Measurements from ENCODE around the gene TOR1A.
"Not testable (repeated sequence)": the region's sequence is repeated elsewhere in the genome, so short reads cannot be mapped to it uniquely, and the experiment has no call there.

Gene TOR1A

DNA sequence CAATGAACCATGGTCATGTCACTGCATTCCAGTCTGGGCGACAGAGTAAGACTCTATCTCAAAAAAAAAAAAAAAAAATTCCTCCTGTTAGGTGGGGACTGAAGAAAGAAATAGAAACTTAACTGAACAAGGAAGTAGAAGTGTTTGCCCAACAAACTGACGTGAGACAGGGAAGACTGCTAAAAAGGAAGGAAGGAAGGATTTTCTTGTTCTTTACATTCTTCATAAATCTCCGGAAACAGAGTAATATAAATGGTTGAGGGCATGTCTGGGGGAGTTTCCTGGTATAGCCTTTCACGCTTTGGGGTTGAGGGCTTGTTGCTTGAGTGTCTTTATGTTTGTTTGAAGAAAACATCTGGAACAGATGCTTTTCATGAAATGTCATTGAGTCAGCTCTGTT, 17.9 kb downstream of the TOR1A start:
- TF ChIP-seq CTCF (IDR thresholded peaks at IDR 0.05; ENCODE audit: low read depth, low read length) = no peak
- DNase-seq (ENCODE audit: extremely low read depth, low read depth) = no peak

- DNase-seq (ENCODE audit: extremely low read depth, low read depth) = no peak
- no peak for TF ChIP-seq CTCF (IDR thresholded peaks at IDR 0.05; ENCODE audit: low read depth, low read length)
These were observed 20.3 kb downstream of the TOR1A start for GRCh38 chr9:129803676-129804060.

DNA sequence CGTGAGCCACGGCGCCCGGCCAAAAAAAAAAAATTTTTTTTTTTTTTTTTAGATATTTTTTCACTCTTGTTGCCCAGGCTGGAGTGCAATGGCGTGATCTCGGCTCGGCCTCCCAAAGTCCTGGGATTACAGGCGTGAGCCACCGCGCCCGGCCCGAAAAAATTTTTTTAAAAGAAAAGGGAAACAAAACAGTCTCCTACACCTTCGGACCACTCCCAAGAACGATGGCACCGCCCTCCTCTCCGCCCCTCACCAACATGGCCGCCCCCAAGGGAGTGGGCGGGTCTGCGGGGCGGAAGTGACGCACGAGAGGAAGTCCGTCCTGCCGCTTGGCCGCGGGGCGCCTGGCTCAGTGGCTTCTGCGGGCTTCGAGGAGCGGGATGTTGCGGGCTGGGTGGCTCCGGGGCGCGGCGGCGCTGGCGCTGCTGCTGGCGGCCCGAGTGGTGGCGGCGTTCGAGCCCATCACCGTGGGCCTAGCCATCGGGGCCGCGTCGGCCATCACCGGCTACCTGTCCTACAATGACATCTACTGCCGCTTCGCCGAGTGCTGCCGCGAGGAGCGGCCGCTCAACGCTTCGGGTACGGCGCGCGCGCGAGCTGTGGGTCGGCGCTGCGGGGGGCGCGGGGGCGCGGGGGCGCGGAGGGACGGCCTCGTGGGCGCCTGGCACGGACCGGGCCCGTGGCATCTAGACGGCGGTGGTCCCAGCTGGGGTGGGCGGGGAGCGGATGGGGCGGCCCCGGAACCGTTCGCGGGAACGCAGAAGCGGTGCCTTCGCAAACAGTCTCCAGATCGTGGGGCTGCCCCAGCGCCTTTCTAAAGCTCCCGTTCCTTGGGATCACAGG, 20.9 kb downstream of the TOR1A start, which contains the start of gene TOR1B:
Gene TOR1B (plus strand): TSS at position 352 of the 843 bp plus-strand sequence. CDS start 29 bp downstream, at position 381.
- DNase-seq (ENCODE audit: extremely low read depth, low read depth) = peak; percentile 77
- TF ChIP-seq CTCF (IDR thresholded peaks at IDR 0.05; ENCODE audit: low read depth, low read length) = no peak

DNA sequence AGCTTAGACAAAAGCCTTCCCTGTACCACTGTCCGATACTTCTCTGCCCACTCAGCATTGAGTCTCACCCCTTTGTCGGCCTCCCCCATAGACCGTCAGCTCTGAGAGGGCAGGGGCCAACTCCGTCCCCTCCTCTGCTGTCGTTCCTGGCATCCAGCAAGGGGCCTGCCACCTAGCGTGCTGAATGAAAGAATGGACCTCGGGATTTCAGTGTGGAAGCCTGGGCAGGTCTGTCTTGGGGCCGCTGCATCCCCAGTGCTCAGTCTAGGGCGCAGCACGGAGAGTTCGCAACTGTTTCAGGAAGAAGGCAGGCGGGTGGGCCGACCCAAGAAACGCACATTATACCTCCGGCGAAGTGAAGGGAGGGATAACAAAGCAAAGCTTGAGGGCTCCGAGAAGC, 22.4 kb downstream of the TOR1A start:
- TF ChIP-seq CTCF (IDR thresholded peaks at IDR 0.05; ENCODE audit: low read depth, low read length) = no peak

DNA sequence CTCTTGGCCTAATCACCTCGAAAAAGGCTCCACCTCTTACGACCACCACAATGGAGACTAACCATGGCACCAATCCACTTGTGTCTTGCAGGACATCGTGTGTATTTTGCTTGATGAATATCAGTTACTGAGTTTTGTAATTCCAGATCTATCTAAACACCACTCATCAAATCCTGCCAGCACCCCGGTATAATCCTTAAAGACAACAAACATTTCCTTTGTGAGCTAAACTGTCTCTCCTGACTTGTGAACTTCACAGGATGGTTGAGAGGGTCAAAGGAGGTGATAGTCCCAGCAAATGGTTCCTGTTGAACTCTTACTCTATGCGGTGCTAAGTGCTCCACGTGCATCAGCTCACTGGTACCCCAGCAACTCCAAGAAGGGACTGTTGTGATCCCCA, 25.0 kb downstream of the TOR1A start:
- DNase-seq (ENCODE audit: extremely low read depth, low read depth) = no peak
- no peak for TF ChIP-seq CTCF (IDR thresholded peaks at IDR 0.05; ENCODE audit: low read depth, low read length)

More for the DNA sequence above, 22.4 kb downstream of the TOR1A start:
- no peak for DNase-seq (ENCODE audit: extremely low read depth, low read depth)

GRCh38 chr9:129796029-129796428, 27.9 kb downstream of the TOR1A start:
- not testable (repeated sequence) for DNase-seq (ENCODE audit: extremely low read depth, low read depth)

GRCh38 chr9:129794549-129794948, 29.4 kb downstream of the TOR1A start:
- DNase-seq (ENCODE audit: extremely low read depth, low read depth) = no peak

More at GRCh38 chr9:129794549-129794948, 29.4 kb downstream of the TOR1A start:
- TF ChIP-seq CTCF (IDR thresholded peaks at IDR 0.05; ENCODE audit: low read depth, low read length) = no peak

Measured in AG09319 (cell line).